SK-N-SH (cell line): ENCODE results near the gene PLSCR1. TPM values are rescaled to one million over a fixed set of nuclear protein-coding genes. Genes with fewer than 3 reads are reported as not detected.

ENCODE experiments used
- CTCF ChIA-PET: fragments of 300-600, 350-600 bp; formaldehyde crosslinking; extraction: SDS; loops from one replicate; lab custom pipeline; 2021; lab: Yijun Ruan, JAX
- POLR2A ChIA-PET: fragments of 350-600 bp; sonication (Branson Sonifier 250); formaldehyde crosslinking; extraction: SDS; loops from one replicate; lab custom pipeline; 2020; ENCODE audit warnings: antibody characterized with exemption, inconsistent platforms; lab: Yijun Ruan, JAX
- DNase-seq: peaks from one replicate; pipeline ENCODE4 v3.0.0; 2012
- H2AFZ ChIP-seq: fragments of 200-600 bp; sonication (generic); 2 replicates; pipeline ENCODE4 v1.8.1; 2016; ENCODE audit warnings: antibody characterized with exemption, mild to moderate bottlenecking, low read depth
- H3F3A ChIP-seq: fragments of 200-600 bp; sonication (generic); replicated peaks from 2 replicates; pipeline ENCODE3; 2016; ENCODE audit warnings: antibody characterized with exemption, mild to moderate bottlenecking; ENCODE audit not compliant: insufficient read depth
- H3K27ac ChIP-seq, 2 experiments: fragments of 200-500 bp in 1 of 2; fragments of 200-600 bp in 1 of 2; sonication (Bioruptor generic) in 1 of 2; sonication (generic), shearing (Covaris generic) in 1 of 2; 2 replicates each; pipeline versions ENCODE4 v1.5.1 to v1.6.1; 2014 to 2016; ENCODE audit warnings: low read depth in 2 of 2, inconsistent platforms in 1 of 2, low read length in 1 of 2, mild to moderate bottlenecking in 1 of 2, mixed read lengths in 1 of 2
- H3K27me3 ChIP-seq: fragments of 200-600 bp; sonication (generic), shearing (Covaris generic); 2 replicates; pipeline ENCODE4 v1.6.1; 2016; ENCODE audit warnings: mixed run types; ENCODE audit not compliant: insufficient read depth
- H3K36me3 ChIP-seq, 2 experiments: fragments of 200-500 bp in 1 of 2; fragments of 200-600 bp in 1 of 2; sonication (Bioruptor generic) in 1 of 2; sonication (generic) in 1 of 2; replicated peaks in 1 of 2; 2 replicates each; pipeline versions ENCODE3 to v1.5.1; 2014 to 2016; ENCODE audit warnings: low read length in 1 of 2, mild to moderate bottlenecking in 1 of 2; ENCODE audit not compliant: insufficient read depth in 2 of 2, control insufficient read depth in 1 of 2
- H3K4me1 ChIP-seq, 2 experiments: fragments of 200-500 bp in 1 of 2; fragments of 200-600 bp in 1 of 2; sonication (Bioruptor generic) in 1 of 2; sonication (generic), shearing (Covaris generic) in 1 of 2; 2 replicates each; pipeline versions ENCODE4 v1.5.1 to v1.6.1; 2014 to 2016; ENCODE audit warnings: low read depth in 1 of 2, low read length in 1 of 2, mixed run types in 1 of 2; ENCODE audit not compliant: insufficient read depth in 2 of 2, control insufficient read depth in 1 of 2
- H3K4me2 ChIP-seq: fragments of 200-600 bp; sonication (generic), shearing (Covaris generic); 2 replicates; pipeline ENCODE4 v1.6.1; 2017; ENCODE audit warnings: mixed run types
- H3K4me3 ChIP-seq, 2 experiments: fragments of 200-500 bp in 1 of 2; fragments of 200-600 bp in 1 of 2; sonication (Bioruptor generic) in 1 of 2; sonication (generic), shearing (Covaris generic) in 1 of 2; 2 replicates each; pipeline versions ENCODE4 v1.5.1 to v1.8.1; 2014 to 2016; ENCODE audit warnings: low read depth in 2 of 2, inconsistent platforms in 1 of 2, low read length in 1 of 2, mild to moderate bottlenecking in 1 of 2, mixed read lengths in 1 of 2, moderate library complexity in 1 of 2
- H3K79me2 ChIP-seq: fragments of 200-600 bp; sonication (generic); 2 replicates; pipeline ENCODE4 v1.8.1; 2017; ENCODE audit warnings: mild to moderate bottlenecking; ENCODE audit not compliant: insufficient read depth
- H3K9ac ChIP-seq: fragments of 200-600 bp; sonication (generic); 2 replicates; pipeline ENCODE4 v1.6.1; 2017; ENCODE audit warnings: mixed run types
- H3K9me2 ChIP-seq: fragments of 200-600 bp; sonication (generic); 2 replicates; pipeline ENCODE4 v1.6.1; 2017; ENCODE audit warnings: mixed run types
- H3K9me3 ChIP-seq: fragments of 200-600 bp; sonication (generic); 2 replicates; pipeline ENCODE4 v1.6.1; 2017; ENCODE audit warnings: mixed run types, mild to moderate bottlenecking, moderate library complexity
- H4K20me1 ChIP-seq: fragments of 200-600 bp; sonication (generic); 2 replicates; pipeline ENCODE4 v1.6.1; 2017; ENCODE audit warnings: mild to moderate bottlenecking, mixed run types; ENCODE audit not compliant: insufficient read depth
- CHD2 ChIP-seq: fragments of 150-350 bp; IDR thresholded peaks from 2 replicates; pipeline ENCODE4 v1.6.1; 2018; ENCODE audit warnings: low read length; ENCODE audit not compliant: partially characterized antibody
- CTCF ChIP-seq: fragments of 200-600 bp; sonication (generic); IDR thresholded peaks from 2 replicates; pipeline ENCODE4 v1.6.1; 2017; ENCODE audit warnings: antibody characterized with exemption, mild to moderate bottlenecking, moderate library complexity
- FOXJ3 ChIP-seq: sonication (generic); formaldehyde crosslinking; IDR thresholded peaks from 2 replicates; pipeline ENCODE4 v1.5.1; 2020; ENCODE audit warnings: mild to moderate bottlenecking, missing genetic modification reagents
- FOXM1 ChIP-seq: IDR thresholded peaks from 2 replicates; pipeline ENCODE4 v1.4.0; 2012; ENCODE audit warnings: low read depth, mild to moderate bottlenecking
- GABPA ChIP-seq: IDR thresholded peaks from 2 replicates; pipeline ENCODE4 v1.4.0; 2012; ENCODE audit warnings: low read depth, mild to moderate bottlenecking
- GATA2 ChIP-seq: sonication (generic); formaldehyde crosslinking; IDR thresholded peaks from 2 replicates; pipeline ENCODE4 v1.5.0; 2020; ENCODE audit warnings: mild to moderate bottlenecking, missing genetic modification reagents
- JUND ChIP-seq: IDR thresholded peaks from 2 replicates; pipeline ENCODE4 v1.4.0; 2012
- MAX ChIP-seq: IDR thresholded peaks from 2 replicates; pipeline ENCODE4 v1.4.0; 2012; ENCODE audit warnings: low read depth
- MEF2A ChIP-seq: IDR thresholded peaks from 2 replicates; pipeline ENCODE4 v1.4.0; 2012; ENCODE audit warnings: low read depth, borderline replicate concordance
- MXI1 ChIP-seq: IDR thresholded peaks from 2 replicates; pipeline ENCODE4 v1.6.1; 2012; ENCODE audit warnings: mild to moderate bottlenecking, low read depth, low read length, improper control_type of control experiment
- NFIC ChIP-seq: IDR thresholded peaks from 2 replicates; pipeline ENCODE4 v1.4.0; 2012; ENCODE audit warnings: borderline replicate concordance
- NRF1 ChIP-seq: IDR thresholded peaks from 2 replicates; pipeline ENCODE4 v1.6.1; 2012; ENCODE audit warnings: low read depth, mild to moderate bottlenecking, low read length
- RAD21 ChIP-seq: IDR thresholded peaks from 2 replicates; pipeline ENCODE4 v1.6.1; 2012; ENCODE audit warnings: mild to moderate bottlenecking, low read length
- SIN3A ChIP-seq: IDR thresholded peaks from 2 replicates; pipeline ENCODE4 v1.6.1; 2012; ENCODE audit warnings: low read depth, mild to moderate bottlenecking, low read length, moderate library complexity, borderline replicate concordance
- TEAD4 ChIP-seq: IDR thresholded peaks from 2 replicates; pipeline ENCODE4 v1.4.0; 2012; ENCODE audit warnings: mild to moderate bottlenecking, borderline replicate concordance; ENCODE audit not compliant: insufficient read depth
- USF1 ChIP-seq: IDR thresholded peaks from 2 replicates; pipeline ENCODE4 v1.4.0; 2012; ENCODE audit warnings: low read depth, borderline replicate concordance
- ZBTB33 ChIP-seq: IDR thresholded peaks from 2 replicates; pipeline ENCODE4 v1.4.0; 2012; ENCODE audit warnings: low read depth, borderline replicate concordance
- WGBS: methylation state at CpG from one replicate; pipeline ENCODE4 v1.1.6; 2017; ENCODE audit warnings: low lambda C conversion rate; 5-methylcytosine and 5-hydroxymethylcytosine counted together
- polyA plus RNA-seq, 3 experiments: library from polyadenylated mRNA; depleted of rRNA; stranded (reverse); fragments of >200 nt; gene quantifications; 2 replicates each; pipeline ENCODE4 v1.2.3, GENCODE V29; 2012

PLSCR1 gene
- polyA plus RNA-seq, 1 of the 3 experiments (the other 2 are of a cell fraction): 10.9 TPM

- H3K79me2 ChIP-seq: no peaks in the 10 kb centered on the region
- no peak within 1 kb of the TSS for H3K9ac ChIP-seq
- peak; percentile 40 for DNase-seq
- CTCF ChIA-PET: no interaction called here
- no peaks in the 10 kb centered on the region for H3F3A ChIP-seq
- no peaks in the 10 kb centered on the region for H3K9me3 ChIP-seq
- H4K20me1 ChIP-seq: no peaks in the 10 kb centered on the region
- peak within 1 kb of the TSS; percentile 76 for H3K4me2 ChIP-seq
- no peaks in the 10 kb centered on the region for H3K36me3 ChIP-seq
- 11% methylated on average over 31 of the region's 51 CpGs for WGBS
- peak within 1 kb of the TSS; percentile 43 for H2AFZ ChIP-seq
- peak within 1 kb of the TSS; percentile 41 to 45 for H3K4me3 ChIP-seq
- no peaks in the 10 kb centered on the region for H3K9me2 ChIP-seq
- peaks cover 48% of the 10 kb centered on the region for H3K27me3 ChIP-seq
- H3K4me1 ChIP-seq: peaks cover 0 to 4% of the 10 kb centered on the region in 2 experiments; a peak in 1 of 4 replicates
- no peak within 1 kb of the TSS for H3K27ac ChIP-seq
- TF ChIP-seq GABPA: no peak
- TF ChIP-seq SIN3A: no peak
- POLR2A ChIA-PET: no interaction called here
Observed at GRCh38 chr3:146469150-146470017, 75.0 kb downstream of the PLSCR1 start, which contains the start of gene PLSCR2. Gene PLSCR2 (minus strand): TSS chr3:146469561. CDS start chr3:146459904, 9,657 bp downstream.

- TF ChIP-seq FOXJ3 (CRISPR knock-in tag) (no peak), SIN3A (no peak), MEF2A (no peak), ZBTB33 (no peak), MXI1 (no peak), GATA2 (CRISPR knock-in tag) (no peak), RAD21 (no peak), CTCF (no peak), TEAD4 (no peak), NRF1 (no peak), JUND (no peak), NFIC (no peak), FOXM1 (no peak), CHD2 (no peak), MAX (no peak), USF1 (no peak)
- 27% methylated on average over 10 of the region's 10 CpGs for WGBS
- H3F3A ChIP-seq: peaks cover 7% of the 10 kb centered on the region
- H3K27me3 ChIP-seq: peaks cover 45% of the 10 kb centered on the region
- ChIA-PET CTCF (no interaction called here), POLR2A (no interaction called here)
- peak overlapping the region; percentile 76 for H3K4me2 ChIP-seq
- no peaks in the 10 kb centered on the region for H3K36me3 ChIP-seq
- no peak overlapping the region for H3K9ac ChIP-seq
- H3K9me2 ChIP-seq: no peaks in the 10 kb centered on the region
- H3K9me3 ChIP-seq: no peaks in the 10 kb centered on the region
- H3K79me2 ChIP-seq: no peaks in the 10 kb centered on the region
- H3K27ac ChIP-seq: no peak overlapping the region
- no peak overlapping the region; the same call in 1 of the 2 replicates for H2AFZ ChIP-seq
- H3K4me1 ChIP-seq: peaks cover 0 to 4% of the 10 kb centered on the region in 2 experiments; a peak in 1 of 4 replicates
- H3K4me3 ChIP-seq: peak overlapping the region in 1 of 2 experiments; percentile 41; a peak in 1 of 4 replicates
- DNase-seq: no peak
- H4K20me1 ChIP-seq: no peaks in the 10 kb centered on the region
Observed at GRCh38 chr3:146468671-146469149, 75.7 kb downstream of the PLSCR1 start.
